ES-I3 (cell line): Measurements from ENCODE around the gene STIM2.

Experiments used
- H3K36me3 ChIP-seq: 2 replicates; pipeline ENCODE4 v1.6.1; 2013; ENCODE audit warnings: mild to moderate bottlenecking, low read length, control low read depth, moderate library complexity; ENCODE audit not compliant: insufficient read depth
- H3K4me1 ChIP-seq: 2 replicates; pipeline ENCODE4 v1.6.1; 2013; ENCODE audit warnings: mild to moderate bottlenecking, control low read depth, low read length; ENCODE audit not compliant: insufficient read depth
- H3K9ac ChIP-seq: 2 replicates; pipeline ENCODE4 v1.6.1; 2013; ENCODE audit warnings: low read depth, mild to moderate bottlenecking, low read length, moderate library complexity
- H3K9me3 ChIP-seq: 2 replicates; pipeline ENCODE4 v1.6.1; 2013; ENCODE audit warnings: mild to moderate bottlenecking, low read length, moderate library complexity; ENCODE audit not compliant: control insufficient read depth, insufficient read depth

Gene STIM2

GRCh38 chr4:27006646-27007045 is 146.0 kb downstream of the STIM2 start:
- H3K36me3 ChIP-seq, result no peaks in the 10 kb centered on the region
- peaks cover 3% of the 10 kb centered on the region; the same call in 1 of the 2 replicates for H3K4me1 ChIP-seq
- no peak overlapping the region for H3K9ac ChIP-seq
- H3K9me3 ChIP-seq, result no peaks in the 10 kb centered on the region

GRCh38 chr4:27007507-27007906 is 146.9 kb downstream of the STIM2 start:
- no peaks in the 10 kb centered on the region for H3K36me3 ChIP-seq
- no peaks in the 10 kb centered on the region for H3K9me3 ChIP-seq
- no peak overlapping the region for H3K9ac ChIP-seq
- H3K4me1 ChIP-seq, result peaks cover 3% of the 10 kb centered on the region; the same call in 1 of the 2 replicates

GRCh38 chr4:27008679-27009078 is 148.0 kb downstream of the STIM2 start:
- Histone ChIP-seq H3K9ac (no peak overlapping the region), H3K9me3 (no peaks in the 10 kb centered on the region), H3K36me3 (no peaks in the 10 kb centered on the region), H3K4me1 (no peaks in the 10 kb centered on the region)

GRCh38 chr4:27009539-27009938 is 148.9 kb downstream of the STIM2 start:
- H3K9me3 ChIP-seq, result no peaks in the 10 kb centered on the region
- no peaks in the 10 kb centered on the region for H3K36me3 ChIP-seq
- no peaks in the 10 kb centered on the region for H3K4me1 ChIP-seq
- H3K9ac ChIP-seq, result no peak overlapping the region

- no peaks in the 10 kb centered on the region for H3K4me1 ChIP-seq
- no peaks in the 10 kb centered on the region for H3K9me3 ChIP-seq
- no peaks in the 10 kb centered on the region for H3K36me3 ChIP-seq
- H3K9ac ChIP-seq, result no peak overlapping the region
Measured at GRCh38 chr4:27010334-27010940, 149.8 kb downstream of the STIM2 start.

GRCh38 chr4:27011401-27011800 is 150.8 kb downstream of the STIM2 start:
- Histone ChIP-seq H3K9ac (no peak overlapping the region), H3K36me3 (no peaks in the 10 kb centered on the region), H3K9me3 (no peaks in the 10 kb centered on the region), H3K4me1 (no peaks in the 10 kb centered on the region)

- H3K9me3 ChIP-seq, result no peaks in the 10 kb centered on the region
- no peak overlapping the region for H3K9ac ChIP-seq
- no peaks in the 10 kb centered on the region; the same call in 1 of the 2 replicates for H3K4me1 ChIP-seq
- no peaks in the 10 kb centered on the region for H3K36me3 ChIP-seq
Measured at GRCh38 chr4:27013012-27013411, 152.4 kb downstream of the STIM2 start.

- Histone ChIP-seq H3K9me3 (no peaks in the 10 kb centered on the region), H3K36me3 (no peaks in the 10 kb centered on the region), H3K9ac (no peak overlapping the region), H3K4me1 (no peaks in the 10 kb centered on the region; the same call in 1 of the 2 replicates)
Measured at GRCh38 chr4:27016551-27016950, 155.9 kb downstream of the STIM2 start.

- Histone ChIP-seq H3K9me3 (no peaks in the 10 kb centered on the region), H3K4me1 (no peaks in the 10 kb centered on the region; the same call in 1 of the 2 replicates), H3K36me3 (no peaks in the 10 kb centered on the region), H3K9ac (no peak overlapping the region)
Measured at GRCh38 chr4:27017623-27018022, 157.0 kb downstream of the STIM2 start.

GRCh38 chr4:27018076-27018475 is 157.4 kb downstream of the STIM2 start:
- Histone ChIP-seq H3K4me1 (no peaks in the 10 kb centered on the region; the same call in 1 of the 2 replicates), H3K9ac (no peak overlapping the region), H3K36me3 (no peaks in the 10 kb centered on the region), H3K9me3 (no peaks in the 10 kb centered on the region)

- H3K4me1 ChIP-seq, result no peaks in the 10 kb centered on the region; the same call in 1 of the 2 replicates
- no peaks in the 10 kb centered on the region for H3K9me3 ChIP-seq
- H3K36me3 ChIP-seq, result no peaks in the 10 kb centered on the region
- no peak overlapping the region for H3K9ac ChIP-seq
Measured at GRCh38 chr4:27018910-27019309, 158.3 kb downstream of the STIM2 start.

GRCh38 chr4:27019766-27020165 is 159.1 kb downstream of the STIM2 start:
- no peak overlapping the region for H3K9ac ChIP-seq
- H3K4me1 ChIP-seq, result no peaks in the 10 kb centered on the region; the same call in 1 of the 2 replicates
- no peaks in the 10 kb centered on the region for H3K36me3 ChIP-seq
- H3K9me3 ChIP-seq, result no peaks in the 10 kb centered on the region

GRCh38 chr4:27020203-27020602 is 159.6 kb downstream of the STIM2 start:
- Histone ChIP-seq H3K9ac (no peak overlapping the region), H3K9me3 (no peaks in the 10 kb centered on the region), H3K36me3 (no peaks in the 10 kb centered on the region), H3K4me1 (no peaks in the 10 kb centered on the region; the same call in 1 of the 2 replicates)

GRCh38 chr4:27020603-27021002 is 160.0 kb downstream of the STIM2 start:
- Histone ChIP-seq H3K9me3 (no peaks in the 10 kb centered on the region), H3K4me1 (no peaks in the 10 kb centered on the region; the same call in 1 of the 2 replicates), H3K36me3 (no peaks in the 10 kb centered on the region), H3K9ac (no peak overlapping the region)

- H3K4me1 ChIP-seq, result no peaks in the 10 kb centered on the region
Measured at GRCh38 chr4:27022963-27023362, 162.3 kb downstream of the STIM2 start.

More at GRCh38 chr4:27022963-27023362, 162.3 kb downstream of the STIM2 start:
- no peaks in the 10 kb centered on the region for H3K9me3 ChIP-seq
- H3K36me3 ChIP-seq, result no peaks in the 10 kb centered on the region
- H3K9ac ChIP-seq, result no peak overlapping the region
